ENCODE data around the gene SLC9A5.

The SLC9A5 gene

DNA sequence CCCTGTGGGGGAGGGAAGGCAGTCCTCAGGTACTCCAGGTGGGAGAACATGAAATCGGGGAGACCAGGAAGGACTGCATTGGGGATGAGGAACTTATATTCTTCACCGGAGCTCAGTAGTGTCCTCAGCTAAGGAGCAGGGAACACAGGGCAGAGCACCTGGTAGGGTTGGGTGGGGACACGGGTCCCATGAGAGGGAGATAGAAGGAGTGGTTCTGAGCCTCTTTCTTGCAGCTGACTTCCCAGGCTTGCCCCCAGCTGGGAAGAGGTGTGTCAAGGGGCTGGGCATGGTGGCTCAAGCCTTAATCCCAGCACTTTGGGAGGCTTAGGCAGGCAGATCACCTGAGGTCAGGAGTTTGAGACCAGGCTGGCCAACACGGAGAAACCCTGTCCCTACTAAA lies 3.6 kb upstream of the SLC9A5 start:
- H3K4me1 ChIP-seq (ENCODE audit: insufficient read depth, low read length, severe bottlenecking), result peaks cover 36% of the 10 kb centered on the region

DNA sequence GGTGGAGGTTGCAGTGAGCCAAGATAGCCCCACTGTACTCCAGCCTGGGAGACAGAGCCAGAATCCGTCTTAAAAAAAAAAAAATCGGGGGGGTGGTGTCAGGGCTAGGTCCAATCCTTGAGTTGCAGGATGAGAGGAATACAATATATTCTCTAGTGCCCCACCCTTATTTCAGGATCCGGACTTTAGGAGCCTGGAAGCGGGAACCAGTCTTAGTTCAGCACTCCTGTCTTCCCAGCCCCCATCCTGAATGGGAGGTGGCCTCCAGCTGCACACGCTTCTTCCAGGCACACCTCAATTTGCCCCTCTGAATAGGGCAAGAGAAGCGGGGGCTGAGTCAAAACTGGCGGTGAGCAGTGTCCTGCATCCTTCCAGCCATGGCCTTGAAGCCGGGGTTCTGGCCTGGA lies 3.1 kb upstream of the SLC9A5 start:
- Histone ChIP-seq H3K4me2 (ENCODE audit: low read length) (peak overlapping the region; percentile 98), H3K4me1 (ENCODE audit: insufficient read depth, low read length, severe bottlenecking) (peaks cover 36% of the 10 kb centered on the region), H4K20me1 (ENCODE audit: insufficient read depth, low read length) (no peaks in the 10 kb centered on the region), H3K9me2 (ENCODE audit: low read depth, low read length) (no peaks in the 10 kb centered on the region), H3K27me3 (ENCODE audit: insufficient read depth, low read length) (no peaks in the 10 kb centered on the region), H3K27ac (ENCODE audit: low read depth, low read length, poor library complexity, severe bottlenecking) (no peak overlapping the region), H3K4me3 (ENCODE audit: low read depth, low read length, poor library complexity, severe bottlenecking) (peak overlapping the region; percentile 76), H2AFZ (ENCODE audit: low read length) (no peak overlapping the region), H3K9ac (ENCODE audit: low read length) (peak overlapping the region; percentile 66; the same call in 1 of the 2 replicates), H3K36me3 (ENCODE audit: insufficient read depth, low read length) (no peaks in the 10 kb centered on the region), H3K79me2 (ENCODE audit: insufficient read depth, low read length) (no peaks in the 10 kb centered on the region), H3K9me3 (ENCODE audit: low read length) (no peaks in the 10 kb centered on the region), H3F3A (ENCODE audit: insufficient read depth, low read length) (no peaks in the 10 kb centered on the region)
- no peak for TF ChIP-seq CTCF (IDR thresholded peaks at IDR 0.05; ENCODE audit: low read length)
- TF ChIP-seq EZH2 (IDR thresholded peaks at IDR 0.05; ENCODE audit: borderline replicate concordance, low read length), result no peak

More for the DNA sequence above, 3.6 kb upstream of the SLC9A5 start:
- Histone ChIP-seq H3K79me2 (ENCODE audit: insufficient read depth, low read length) (no peaks in the 10 kb centered on the region), H3K9ac (ENCODE audit: low read length) (no peak overlapping the region), H2AFZ (ENCODE audit: low read length) (no peak overlapping the region), H3K4me3 (ENCODE audit: low read depth, low read length, poor library complexity, severe bottlenecking) (no peak overlapping the region), H3K27me3 (ENCODE audit: insufficient read depth, low read length) (no peaks in the 10 kb centered on the region), H4K20me1 (ENCODE audit: insufficient read depth, low read length) (no peaks in the 10 kb centered on the region), H3K27ac (ENCODE audit: low read depth, low read length, poor library complexity, severe bottlenecking) (no peak overlapping the region), H3K9me2 (ENCODE audit: low read depth, low read length) (no peaks in the 10 kb centered on the region), H3K9me3 (ENCODE audit: low read length) (no peaks in the 10 kb centered on the region), H3F3A (ENCODE audit: insufficient read depth, low read length) (no peaks in the 10 kb centered on the region), H3K36me3 (ENCODE audit: insufficient read depth, low read length) (no peaks in the 10 kb centered on the region), H3K4me2 (ENCODE audit: low read length) (no peak overlapping the region)
- TF ChIP-seq CTCF (IDR thresholded peaks at IDR 0.05; ENCODE audit: low read length), result no peak

- H3K27me3 ChIP-seq (ENCODE audit: insufficient read depth, low read length), result no peaks in the 10 kb centered on the region
- H3K79me2 ChIP-seq (ENCODE audit: insufficient read depth, low read length), result no peaks in the 10 kb centered on the region
- peaks cover 36% of the 10 kb centered on the region for H3K4me1 ChIP-seq (ENCODE audit: insufficient read depth, low read length, severe bottlenecking)
- H3K36me3 ChIP-seq (ENCODE audit: insufficient read depth, low read length), result no peaks in the 10 kb centered on the region
- H3K4me3 ChIP-seq (ENCODE audit: low read depth, low read length, poor library complexity, severe bottlenecking), result peak overlapping the region; percentile 76
- peak overlapping the region; percentile 98 for H3K4me2 ChIP-seq (ENCODE audit: low read length)
- peak; percentile 42 for TF ChIP-seq CTCF (IDR thresholded peaks at IDR 0.05; ENCODE audit: low read length)
- no peak for TF ChIP-seq EZH2 (IDR thresholded peaks at IDR 0.05; ENCODE audit: borderline replicate concordance, low read length)
- H2AFZ ChIP-seq (ENCODE audit: low read length), result no peak overlapping the region
- peak overlapping the region; percentile 66 for H3K9ac ChIP-seq (ENCODE audit: low read length)
- no peaks in the 10 kb centered on the region for H3F3A ChIP-seq (ENCODE audit: insufficient read depth, low read length)
- no peaks in the 10 kb centered on the region for H3K9me3 ChIP-seq (ENCODE audit: low read length)
- no peaks in the 10 kb centered on the region for H4K20me1 ChIP-seq (ENCODE audit: insufficient read depth, low read length)
- H3K27ac ChIP-seq (ENCODE audit: low read depth, low read length, poor library complexity, severe bottlenecking), result peak overlapping the region; percentile 1
- H3K9me2 ChIP-seq (ENCODE audit: low read depth, low read length), result no peaks in the 10 kb centered on the region
Observed at GRCh38 chr16:67246081-67246755, 2.6 kb upstream of the SLC9A5 start.
